Loucy (cell line): Measurements from ENCODE around the gene TBC1D3B.

ENCODE experiments used
- EZH2phosphoT487 ChIP-seq: fragments of 200-600 bp; IDR thresholded peaks from 2 replicates; pipeline ENCODE4 v1.6.1; 2018; ENCODE audit warnings: antibody characterized with exemption, mild to moderate bottlenecking, moderate library complexity, borderline replicate concordance
- TF ChIP-seq, protein P1 (sequence below): fragments of 200-600 bp; sonication (generic); conservative IDR thresholded peaks from 2 replicates; pipeline ENCODE4 v1.5.1; 2014; ENCODE audit warnings: mild to moderate bottlenecking, antibody characterized with exemption, low read length

DNA sequence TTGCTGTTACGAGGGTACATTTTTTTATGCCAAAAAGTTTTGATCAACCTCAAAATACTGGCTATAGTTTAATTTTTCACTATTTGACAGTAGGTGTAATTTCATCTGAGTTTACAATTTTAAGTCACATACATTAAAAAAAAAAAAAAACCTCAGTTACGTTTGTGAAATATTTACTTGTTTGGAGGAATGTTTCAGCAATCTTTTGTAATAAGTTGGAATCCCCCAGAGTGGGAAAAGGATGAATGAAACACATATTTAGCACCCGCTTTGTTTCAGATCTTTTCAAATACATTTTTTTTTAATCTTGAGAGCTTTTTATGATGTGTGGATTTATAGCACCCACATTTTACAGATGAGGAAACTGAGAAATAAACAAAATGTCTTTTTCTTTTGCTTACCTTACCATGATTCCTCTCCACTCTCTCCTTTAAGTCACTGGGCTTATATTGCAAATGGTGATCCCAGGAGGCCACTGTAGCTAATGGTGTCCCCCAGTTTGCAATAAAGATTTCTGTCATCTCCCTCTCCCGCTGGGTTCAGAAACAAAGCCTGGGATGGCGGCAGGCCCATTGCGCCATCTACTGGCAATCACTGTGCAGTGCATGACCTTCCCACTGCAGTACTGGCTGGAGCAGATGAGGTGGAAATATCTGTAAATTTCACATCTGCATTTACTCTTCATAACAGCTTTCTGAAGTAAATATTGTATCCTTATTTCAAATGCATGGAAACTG lies 27.7 kb downstream of the TBC1D3B start:
- TF ChIP-seq, protein P1, sequence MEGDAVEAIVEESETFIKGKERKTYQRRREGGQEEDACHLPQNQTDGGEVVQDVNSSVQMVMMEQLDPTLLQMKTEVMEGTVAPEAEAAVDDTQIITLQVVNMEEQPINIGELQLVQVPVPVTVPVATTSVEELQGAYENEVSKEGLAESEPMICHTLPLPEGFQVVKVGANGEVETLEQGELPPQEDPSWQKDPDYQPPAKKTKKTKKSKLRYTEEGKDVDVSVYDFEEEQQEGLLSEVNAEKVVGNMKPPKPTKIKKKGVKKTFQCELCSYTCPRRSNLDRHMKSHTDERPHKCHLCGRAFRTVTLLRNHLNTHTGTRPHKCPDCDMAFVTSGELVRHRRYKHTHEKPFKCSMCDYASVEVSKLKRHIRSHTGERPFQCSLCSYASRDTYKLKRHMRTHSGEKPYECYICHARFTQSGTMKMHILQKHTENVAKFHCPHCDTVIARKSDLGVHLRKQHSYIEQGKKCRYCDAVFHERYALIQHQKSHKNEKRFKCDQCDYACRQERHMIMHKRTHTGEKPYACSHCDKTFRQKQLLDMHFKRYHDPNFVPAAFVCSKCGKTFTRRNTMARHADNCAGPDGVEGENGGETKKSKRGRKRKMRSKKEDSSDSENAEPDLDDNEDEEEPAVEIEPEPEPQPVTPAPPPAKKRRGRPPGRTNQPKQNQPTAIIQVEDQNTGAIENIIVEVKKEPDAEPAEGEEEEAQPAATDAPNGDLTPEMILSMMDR: peak; percentile 100
- TF ChIP-seq EZH2phosphoT487: no peak
